Measurements from ENCODE around the gene FLOT2. TPM values are rescaled to one million over a fixed set of nuclear protein-coding genes. Genes with fewer than 3 reads are reported as not detected.

FLOT2 gene
- polyA plus RNA-seq, 1 experiment = 86.0 TPM

DNA sequence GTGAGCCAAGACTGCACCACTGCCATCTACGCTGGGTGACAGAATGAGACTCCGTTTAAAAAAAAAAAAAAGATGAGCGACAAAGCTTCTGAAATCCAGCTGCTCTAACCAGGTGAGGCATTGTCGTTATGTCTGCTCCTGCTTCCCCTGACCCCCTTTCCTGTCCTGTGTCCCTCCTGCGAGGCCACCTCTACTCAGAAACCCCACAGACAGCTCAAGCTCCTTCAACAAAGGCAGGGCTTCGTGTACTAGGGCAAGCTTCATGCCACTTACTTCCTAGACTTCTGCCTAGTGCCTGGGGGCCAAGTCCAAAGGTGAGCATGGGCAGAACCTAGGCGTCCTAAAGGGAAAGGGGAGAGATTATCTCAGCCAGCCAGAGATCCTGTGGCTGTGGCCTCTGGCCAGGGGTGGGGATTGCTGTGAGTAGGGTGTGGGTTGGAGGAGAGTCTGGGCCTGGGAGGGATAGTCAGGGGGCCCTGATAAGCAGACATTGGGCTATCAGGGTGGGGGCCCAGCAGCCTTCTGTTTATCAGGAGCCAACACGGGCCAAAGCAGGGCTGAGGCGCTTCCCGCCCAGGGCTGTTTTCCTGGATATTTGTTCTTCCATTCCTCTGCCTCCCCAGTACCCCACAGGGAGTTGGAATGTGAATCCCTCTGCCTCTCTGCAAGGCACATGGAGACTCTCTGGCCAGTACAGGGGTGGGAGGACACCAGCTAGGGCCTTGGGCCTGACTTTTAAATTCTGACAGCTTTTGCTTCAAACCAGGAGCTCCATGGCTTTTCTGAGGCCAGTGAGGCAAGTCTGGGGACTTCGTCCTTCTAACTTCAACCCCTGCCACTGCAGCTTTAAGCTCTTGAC is 32.3 kb downstream of the FLOT2 start:
- no peak overlapping the region for H3K4me3 ChIP-seq (ENCODE audit: low read depth, low read length)
- H3K36me3 ChIP-seq (ENCODE audit: control insufficient read depth, insufficient read depth, low read length) = peaks cover 4% of the 10 kb centered on the region
- POLR2A ChIA-PET = no interaction called here
- no peak for DNase-seq (ENCODE audit: low read depth)
- TF ChIP-seq, protein P1, sequence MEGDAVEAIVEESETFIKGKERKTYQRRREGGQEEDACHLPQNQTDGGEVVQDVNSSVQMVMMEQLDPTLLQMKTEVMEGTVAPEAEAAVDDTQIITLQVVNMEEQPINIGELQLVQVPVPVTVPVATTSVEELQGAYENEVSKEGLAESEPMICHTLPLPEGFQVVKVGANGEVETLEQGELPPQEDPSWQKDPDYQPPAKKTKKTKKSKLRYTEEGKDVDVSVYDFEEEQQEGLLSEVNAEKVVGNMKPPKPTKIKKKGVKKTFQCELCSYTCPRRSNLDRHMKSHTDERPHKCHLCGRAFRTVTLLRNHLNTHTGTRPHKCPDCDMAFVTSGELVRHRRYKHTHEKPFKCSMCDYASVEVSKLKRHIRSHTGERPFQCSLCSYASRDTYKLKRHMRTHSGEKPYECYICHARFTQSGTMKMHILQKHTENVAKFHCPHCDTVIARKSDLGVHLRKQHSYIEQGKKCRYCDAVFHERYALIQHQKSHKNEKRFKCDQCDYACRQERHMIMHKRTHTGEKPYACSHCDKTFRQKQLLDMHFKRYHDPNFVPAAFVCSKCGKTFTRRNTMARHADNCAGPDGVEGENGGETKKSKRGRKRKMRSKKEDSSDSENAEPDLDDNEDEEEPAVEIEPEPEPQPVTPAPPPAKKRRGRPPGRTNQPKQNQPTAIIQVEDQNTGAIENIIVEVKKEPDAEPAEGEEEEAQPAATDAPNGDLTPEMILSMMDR (IDR thresholded peaks at IDR 0.05; ENCODE audit: insufficient read depth, low read depth, low read length) = no peak
- H3K27me3 ChIP-seq (ENCODE audit: control insufficient read depth, insufficient read depth, low read length) = no peaks in the 10 kb centered on the region
- CTCF ChIA-PET = interaction anchor here (1.0 kb wide), 1 partner anchor 138 kb away, joined by 4 read pairs; no protein-coding TSS in a partner anchor

DNA sequence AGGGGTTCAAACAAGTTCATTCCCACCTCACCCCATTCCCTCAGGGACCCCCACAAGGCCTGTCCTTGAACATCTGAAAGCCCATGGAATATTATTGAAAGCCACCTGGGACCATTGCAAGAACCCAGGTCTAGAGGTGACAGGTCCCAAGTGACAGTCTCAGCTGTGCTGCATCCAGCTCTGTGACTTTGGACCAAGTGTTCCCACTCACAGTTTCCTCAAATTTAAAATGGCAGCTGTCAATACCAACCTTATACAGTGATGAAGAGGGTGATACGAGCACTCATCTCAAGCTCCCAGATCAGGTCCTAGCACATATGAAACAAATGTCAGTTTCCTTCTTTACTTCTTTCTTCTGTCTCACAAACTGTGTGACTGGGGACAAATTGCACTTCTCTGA is 33.6 kb downstream of the FLOT2 start:
- TF ChIP-seq, protein P1 (IDR thresholded peaks at IDR 0.05; ENCODE audit: insufficient read depth, low read depth, low read length) = no peak
- Histone ChIP-seq H3K36me3 (ENCODE audit: control insufficient read depth, insufficient read depth, low read length) (peaks cover 5% of the 10 kb centered on the region), H3K27me3 (ENCODE audit: control insufficient read depth, insufficient read depth, low read length) (no peaks in the 10 kb centered on the region), H3K4me3 (ENCODE audit: low read depth, low read length) (no peak overlapping the region)
- DNase-seq (ENCODE audit: low read depth) = no peak
- POLR2A ChIA-PET = no interaction called here
- CTCF ChIA-PET = no interaction called here

DNA sequence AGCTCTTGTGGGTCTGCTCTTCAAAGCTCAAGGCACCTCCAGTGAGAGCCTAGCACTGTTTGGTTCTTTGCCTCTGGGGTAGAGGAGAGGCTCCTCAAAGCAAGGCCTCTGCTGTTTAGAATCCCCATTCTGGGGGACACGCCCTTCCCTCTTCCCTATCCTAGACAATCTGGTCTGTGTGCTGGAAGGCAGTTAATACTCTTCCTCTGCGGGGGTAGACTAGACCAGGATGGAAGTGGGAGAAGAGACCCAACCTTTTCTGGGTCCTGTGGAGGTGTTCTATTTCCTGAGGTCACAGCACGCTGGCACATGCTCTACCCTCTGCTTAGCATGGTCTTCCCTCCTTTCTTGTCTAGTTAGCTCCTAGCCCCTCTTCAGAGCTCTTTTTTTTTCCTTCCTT is 35.0 kb downstream of the FLOT2 start:
- no peaks in the 10 kb centered on the region for H3K27me3 ChIP-seq (ENCODE audit: control insufficient read depth, insufficient read depth, low read length)
- DNase-seq (ENCODE audit: low read depth) = no peak
- TF ChIP-seq, protein P1 (IDR thresholded peaks at IDR 0.05; ENCODE audit: insufficient read depth, low read depth, low read length) = no peak
- POLR2A ChIA-PET = no interaction called here
- CTCF ChIA-PET = interaction anchor here (0.9 to 3.7 kb wide), 2 partner anchors 100 to 113 kb away, joined by 3 to 13 read pairs; no protein-coding TSS in a partner anchor
- no peak overlapping the region for H3K4me3 ChIP-seq (ENCODE audit: low read depth, low read length)
- H3K36me3 ChIP-seq (ENCODE audit: control insufficient read depth, insufficient read depth, low read length) = peaks cover 15% of the 10 kb centered on the region

DNA sequence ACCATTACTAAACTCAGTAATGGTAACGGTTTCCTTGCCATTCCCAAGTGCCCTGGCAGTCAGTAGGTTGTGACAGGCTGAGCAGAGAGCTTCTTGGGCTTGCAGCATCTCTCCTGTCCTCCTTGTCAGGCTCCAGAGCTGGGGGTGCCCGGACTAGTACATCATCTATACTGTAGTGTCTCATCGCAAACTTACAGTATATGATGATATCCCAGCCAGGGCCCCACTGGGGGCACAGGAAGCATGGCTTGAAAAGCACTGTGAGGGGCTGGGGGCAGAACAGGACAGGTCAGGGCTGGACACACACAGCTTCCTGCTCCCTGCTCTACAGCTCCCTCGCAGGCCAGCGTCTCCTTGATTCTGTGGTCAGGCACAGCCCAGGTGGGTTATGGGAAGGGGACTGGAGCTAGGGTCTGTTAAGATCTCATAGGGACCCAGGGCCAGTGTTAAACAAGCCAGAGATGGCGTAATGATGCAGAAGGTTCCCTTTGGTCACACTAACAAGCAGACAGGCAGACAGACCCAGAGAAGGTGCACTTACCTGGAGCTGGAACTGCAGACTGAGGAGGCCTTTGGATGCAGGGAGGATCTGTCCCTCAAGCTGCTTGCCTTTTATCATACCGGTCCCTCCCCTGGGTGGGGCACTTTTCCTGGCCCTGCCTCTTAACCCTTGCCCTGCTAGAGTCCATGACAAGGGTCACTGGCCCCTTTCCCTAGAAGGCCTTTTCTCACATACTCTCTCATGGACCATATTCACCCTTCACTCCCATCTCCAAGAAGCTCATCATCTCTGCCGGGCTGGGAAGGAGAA is 35.9 kb downstream of the FLOT2 start:
- Histone ChIP-seq H3K4me3 (ENCODE audit: low read depth, low read length) (no peak overlapping the region), H3K27me3 (ENCODE audit: control insufficient read depth, insufficient read depth, low read length) (no peaks in the 10 kb centered on the region), H3K36me3 (ENCODE audit: control insufficient read depth, insufficient read depth, low read length) (peaks cover 15% of the 10 kb centered on the region)
- ChIA-PET CTCF (interaction anchor here (0.9 to 3.7 kb wide), 3 partner anchors 18 to 112 kb away, joined by 3 to 13 read pairs (median 3); no protein-coding TSS in a partner anchor), POLR2A (no interaction called here)
- TF ChIP-seq, protein P1 (IDR thresholded peaks at IDR 0.05; ENCODE audit: insufficient read depth, low read depth, low read length) = no peak
- DNase-seq (ENCODE audit: low read depth) = no peak

DNA sequence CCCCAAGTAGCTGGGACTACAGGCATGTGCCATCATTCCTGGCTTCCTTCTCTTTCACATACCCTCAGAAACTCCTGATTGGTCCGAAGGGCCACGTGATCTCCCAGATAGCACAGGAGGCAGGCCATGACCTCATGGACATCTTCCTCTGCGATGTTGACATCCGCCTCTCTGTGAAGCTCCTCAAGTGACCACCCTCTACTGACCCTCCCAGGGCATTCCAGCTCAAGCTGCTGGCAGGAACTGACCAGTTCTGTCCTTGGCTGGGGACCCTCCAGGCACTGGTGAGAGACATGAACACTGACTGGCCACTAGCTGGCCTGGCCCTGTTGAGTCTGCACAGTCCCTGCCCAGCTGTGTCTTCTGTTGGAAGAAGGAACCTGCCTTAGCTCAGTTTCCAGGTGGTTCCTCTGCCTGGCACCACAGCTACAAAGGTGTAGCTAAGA is 37.1 kb downstream of the FLOT2 start:
- CTCF ChIA-PET = interaction anchor here (0.5 to 3.7 kb wide), 2 partner anchors 9 to 98 kb away, joined by 3 to 13 read pairs; no protein-coding TSS in a partner anchor
- no peak overlapping the region for H3K4me3 ChIP-seq (ENCODE audit: low read depth, low read length)
- TF ChIP-seq, protein P1 (IDR thresholded peaks at IDR 0.05; ENCODE audit: insufficient read depth, low read depth, low read length) = no peak
- POLR2A ChIA-PET = no interaction called here
- no peak for DNase-seq (ENCODE audit: low read depth)
- no peaks in the 10 kb centered on the region for H3K27me3 ChIP-seq (ENCODE audit: control insufficient read depth, insufficient read depth, low read length)
- peaks cover 15% of the 10 kb centered on the region for H3K36me3 ChIP-seq (ENCODE audit: control insufficient read depth, insufficient read depth, low read length)

Data from BJ (cell line).